WERI-Rb-1 (cell line): Measurements from ENCODE around the gene CNIH3.

Experiments
- DNase-seq: peaks from one replicate; pipeline ENCODE4 v3.0.0-alpha.2; 2020
- H3K27ac ChIP-seq: fragments of 250-450 bp; sonication (Bioruptor Pico); 2 replicates; pipeline ENCODE4 v1.5.1; 2020; ENCODE audit warnings: mild to moderate bottlenecking, moderate library complexity
- H3K27me3 ChIP-seq: fragments of 250-450 bp; sonication (Bioruptor Pico); 2 replicates; pipeline ENCODE4 v1.5.1; 2021; ENCODE audit warnings: mild to moderate bottlenecking, low read depth, moderate library complexity; ENCODE audit not compliant: insufficient read depth, severe bottlenecking
- H3K36me3 ChIP-seq: fragments of 250-450 bp; sonication (Bioruptor Pico); 2 replicates; pipeline ENCODE4 v1.5.1; 2020; ENCODE audit warnings: mild to moderate bottlenecking, moderate library complexity
- H3K4me3 ChIP-seq: 2 replicates; pipeline ENCODE4 v1.5.1; 2011; ENCODE audit warnings: low read depth, mild to moderate bottlenecking, control low read depth, low read length
- H3K9me3 ChIP-seq: fragments of 250-450 bp; sonication (Bioruptor Pico); 2 replicates; pipeline ENCODE4 v1.5.1; 2021; ENCODE audit warnings: mild to moderate bottlenecking, moderate library complexity; ENCODE audit not compliant: severe bottlenecking
- TF ChIP-seq, protein P1 (sequence below): IDR thresholded peaks from 2 replicates; pipeline ENCODE4 v1.5.1; 2011; ENCODE audit warnings: low read depth, mild to moderate bottlenecking, control low read depth, inconsistent platforms, low read length

Gene CNIH3

DNA sequence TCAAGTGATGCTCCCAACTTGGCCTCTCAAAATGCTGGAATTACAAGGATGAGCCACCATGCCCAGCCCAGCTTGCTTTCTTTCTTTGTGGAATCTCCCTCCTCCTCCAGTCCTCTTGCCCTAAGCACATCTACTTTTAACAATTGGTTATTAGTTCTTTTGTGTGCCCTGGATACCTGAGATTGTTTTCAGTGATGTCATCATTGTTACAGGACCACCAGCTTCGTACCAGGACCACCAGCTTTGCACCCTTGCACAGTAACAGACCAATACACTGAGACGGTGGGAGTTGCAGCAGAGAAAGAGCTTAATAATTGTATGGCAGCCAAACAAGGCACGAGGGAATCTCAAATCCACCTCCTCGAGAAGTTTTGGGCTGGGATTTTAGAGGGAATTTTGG lies 71.3 kb downstream of the CNIH3 start:
- no peaks in the 10 kb centered on the region for H3K36me3 ChIP-seq
- H3K9me3 ChIP-seq, result no peaks in the 10 kb centered on the region
- H3K27ac ChIP-seq, result no peak overlapping the region
- TF ChIP-seq, protein P1, sequence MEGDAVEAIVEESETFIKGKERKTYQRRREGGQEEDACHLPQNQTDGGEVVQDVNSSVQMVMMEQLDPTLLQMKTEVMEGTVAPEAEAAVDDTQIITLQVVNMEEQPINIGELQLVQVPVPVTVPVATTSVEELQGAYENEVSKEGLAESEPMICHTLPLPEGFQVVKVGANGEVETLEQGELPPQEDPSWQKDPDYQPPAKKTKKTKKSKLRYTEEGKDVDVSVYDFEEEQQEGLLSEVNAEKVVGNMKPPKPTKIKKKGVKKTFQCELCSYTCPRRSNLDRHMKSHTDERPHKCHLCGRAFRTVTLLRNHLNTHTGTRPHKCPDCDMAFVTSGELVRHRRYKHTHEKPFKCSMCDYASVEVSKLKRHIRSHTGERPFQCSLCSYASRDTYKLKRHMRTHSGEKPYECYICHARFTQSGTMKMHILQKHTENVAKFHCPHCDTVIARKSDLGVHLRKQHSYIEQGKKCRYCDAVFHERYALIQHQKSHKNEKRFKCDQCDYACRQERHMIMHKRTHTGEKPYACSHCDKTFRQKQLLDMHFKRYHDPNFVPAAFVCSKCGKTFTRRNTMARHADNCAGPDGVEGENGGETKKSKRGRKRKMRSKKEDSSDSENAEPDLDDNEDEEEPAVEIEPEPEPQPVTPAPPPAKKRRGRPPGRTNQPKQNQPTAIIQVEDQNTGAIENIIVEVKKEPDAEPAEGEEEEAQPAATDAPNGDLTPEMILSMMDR, result no peak
- no peak for DNase-seq
- no peaks in the 10 kb centered on the region for H3K27me3 ChIP-seq
- H3K4me3 ChIP-seq, result no peak overlapping the region

DNA sequence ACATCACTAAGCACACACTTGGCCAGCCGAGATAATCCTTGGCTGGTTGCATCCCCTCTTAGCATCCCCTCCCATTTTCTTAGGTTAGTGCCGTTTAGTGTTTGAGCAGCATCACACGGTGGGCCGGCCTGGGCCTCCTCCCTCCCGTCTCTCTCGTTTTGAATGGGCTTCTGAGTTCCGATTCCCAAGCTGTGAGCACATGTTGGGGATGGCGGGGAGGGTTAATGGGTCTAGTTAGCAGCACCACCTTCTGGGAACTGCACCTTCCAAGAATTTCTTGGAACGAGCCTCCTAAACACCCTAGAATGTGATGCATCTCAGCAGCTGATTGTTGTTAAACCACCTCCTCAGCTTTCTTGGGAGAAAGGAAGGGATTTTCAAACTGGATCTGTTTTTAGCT lies 73.3 kb downstream of the CNIH3 start:
- TF ChIP-seq, protein P1, result no peak
- no peak for DNase-seq
- Histone ChIP-seq H3K9me3 (no peaks in the 10 kb centered on the region), H3K4me3 (no peak overlapping the region), H3K36me3 (no peaks in the 10 kb centered on the region), H3K27me3 (no peaks in the 10 kb centered on the region), H3K27ac (no peak overlapping the region)

DNA sequence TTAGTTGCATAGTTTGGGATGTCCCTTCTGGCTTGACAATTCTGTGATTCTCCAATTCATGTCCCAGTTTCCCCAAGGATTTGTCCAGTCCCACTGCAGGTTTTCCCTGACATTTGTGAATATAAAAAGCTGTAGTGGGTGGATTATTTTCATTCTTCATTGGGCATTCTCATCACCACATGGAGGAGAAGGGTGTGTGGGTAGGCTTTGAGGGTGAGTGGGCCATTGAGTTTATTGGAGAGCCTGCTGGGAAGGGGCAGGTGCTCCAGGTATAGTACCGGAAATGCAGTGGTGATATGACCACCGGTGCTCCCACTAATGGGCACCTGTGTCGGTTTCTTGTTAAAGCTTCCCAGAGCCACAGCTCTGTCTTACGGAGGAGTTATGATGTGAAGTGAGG lies 74.5 kb downstream of the CNIH3 start:
- H3K27ac ChIP-seq, result no peak overlapping the region
- H3K27me3 ChIP-seq, result no peaks in the 10 kb centered on the region
- no peaks in the 10 kb centered on the region for H3K9me3 ChIP-seq
- TF ChIP-seq, protein P1, result no peak
- no peaks in the 10 kb centered on the region for H3K36me3 ChIP-seq
- DNase-seq, result no peak
- H3K4me3 ChIP-seq, result no peak overlapping the region

DNA sequence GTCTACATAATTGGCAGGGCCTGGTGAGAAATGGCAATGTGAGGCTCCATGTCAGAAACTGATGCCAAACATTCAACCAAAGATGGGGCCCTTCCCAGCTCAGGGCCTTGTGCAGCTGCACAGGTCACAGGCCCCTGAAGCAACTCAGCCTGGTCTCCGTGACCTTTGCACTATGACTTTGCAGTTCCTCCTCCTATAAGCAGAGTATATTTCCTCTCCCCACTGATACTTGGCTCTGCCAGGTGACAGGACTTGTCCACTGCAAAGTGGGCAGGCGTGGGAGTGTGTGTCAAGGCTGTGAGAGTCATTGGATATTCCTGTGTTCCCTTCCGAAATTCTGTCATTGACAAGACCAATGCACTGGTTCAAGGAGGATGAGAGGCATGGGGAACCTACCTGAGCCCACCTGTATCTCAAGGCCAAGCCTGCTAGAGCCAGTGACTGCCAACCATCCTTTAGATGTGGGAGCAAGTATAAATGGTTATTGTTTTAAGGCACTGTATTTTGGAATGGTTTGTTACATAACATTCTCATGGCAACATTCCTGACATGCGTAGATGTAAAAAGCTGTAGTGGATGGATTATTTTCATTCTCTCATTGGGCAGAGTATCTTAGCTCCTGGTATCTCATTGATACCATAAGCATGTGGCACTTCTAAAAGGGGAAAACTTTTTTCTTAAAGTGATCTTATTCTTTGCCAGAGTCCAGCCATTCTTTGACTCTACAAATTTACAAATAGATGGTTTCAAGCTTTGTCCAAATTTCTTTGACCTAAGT lies 75.2 kb downstream of the CNIH3 start:
- Histone ChIP-seq H3K27ac (no peak overlapping the region), H3K36me3 (no peaks in the 10 kb centered on the region), H3K9me3 (no peaks in the 10 kb centered on the region), H3K4me3 (no peak overlapping the region), H3K27me3 (no peaks in the 10 kb centered on the region)
- TF ChIP-seq, protein P1, result no peak
- no peak for DNase-seq

DNA sequence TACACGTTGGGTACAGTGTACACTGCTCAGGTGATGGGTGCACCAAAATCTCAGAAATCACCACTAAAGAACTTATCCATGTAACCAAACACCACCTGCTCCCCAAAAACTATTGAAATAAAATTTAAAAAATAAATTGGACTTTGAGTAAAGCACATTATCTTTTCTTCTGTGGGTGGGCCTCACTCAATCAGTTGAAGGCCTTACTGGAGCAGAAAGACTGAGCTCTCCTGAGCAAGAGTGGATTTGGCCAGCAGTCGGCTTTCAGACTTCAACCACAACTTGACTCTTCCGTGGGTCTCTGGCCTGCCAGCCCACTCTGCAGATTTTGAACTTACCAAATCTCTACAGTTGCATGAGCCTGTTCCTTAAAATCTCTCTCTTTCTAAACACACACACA lies 78.9 kb downstream of the CNIH3 start:
- TF ChIP-seq, protein P1, result no peak
- Histone ChIP-seq H3K27me3 (no peaks in the 10 kb centered on the region), H3K4me3 (no peak overlapping the region), H3K27ac (no peak overlapping the region), H3K36me3 (no peaks in the 10 kb centered on the region), H3K9me3 (no peaks in the 10 kb centered on the region)
- no peak for DNase-seq

DNA sequence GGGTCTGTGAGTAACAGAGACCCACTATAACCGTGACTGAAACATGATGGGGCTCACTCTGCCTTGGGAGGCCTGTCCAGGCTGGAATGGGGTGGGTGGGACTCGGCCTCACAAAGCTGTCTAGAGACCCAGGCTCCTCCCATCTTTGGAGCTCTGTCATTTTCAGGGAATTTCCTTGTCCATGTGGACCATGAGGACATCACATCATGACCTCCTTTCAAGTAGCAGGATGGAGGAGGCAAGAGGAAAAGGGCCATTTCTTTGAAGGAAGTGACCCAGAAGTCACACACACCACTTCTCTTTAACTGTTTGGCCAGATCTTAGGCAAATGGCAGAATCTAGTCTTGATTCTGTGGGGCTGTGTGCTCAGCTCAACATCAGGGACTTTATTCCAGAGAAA lies 79.9 kb downstream of the CNIH3 start:
- H3K4me3 ChIP-seq, result no peak overlapping the region
- TF ChIP-seq, protein P1, result no peak
- H3K9me3 ChIP-seq, result no peaks in the 10 kb centered on the region
- H3K36me3 ChIP-seq, result no peaks in the 10 kb centered on the region
- no peaks in the 10 kb centered on the region for H3K27me3 ChIP-seq
- no peak for DNase-seq
- H3K27ac ChIP-seq, result no peak overlapping the region
